Measurements from ENCODE around the gene HSPH1. TPM values are rescaled to one million over a fixed set of nuclear protein-coding genes. Genes with fewer than 3 reads are reported as not detected.
A peak's percentile ranks its signal among the peaks of the same experiment; 100 is the strongest.

HSPH1 gene
- total and polyA plus RNA-seq, 2 of the 8 experiments (the other 6 are each of a cell fraction or from before 2014, with no cell fraction given) = 14.2 to 145 TPM

DNA sequence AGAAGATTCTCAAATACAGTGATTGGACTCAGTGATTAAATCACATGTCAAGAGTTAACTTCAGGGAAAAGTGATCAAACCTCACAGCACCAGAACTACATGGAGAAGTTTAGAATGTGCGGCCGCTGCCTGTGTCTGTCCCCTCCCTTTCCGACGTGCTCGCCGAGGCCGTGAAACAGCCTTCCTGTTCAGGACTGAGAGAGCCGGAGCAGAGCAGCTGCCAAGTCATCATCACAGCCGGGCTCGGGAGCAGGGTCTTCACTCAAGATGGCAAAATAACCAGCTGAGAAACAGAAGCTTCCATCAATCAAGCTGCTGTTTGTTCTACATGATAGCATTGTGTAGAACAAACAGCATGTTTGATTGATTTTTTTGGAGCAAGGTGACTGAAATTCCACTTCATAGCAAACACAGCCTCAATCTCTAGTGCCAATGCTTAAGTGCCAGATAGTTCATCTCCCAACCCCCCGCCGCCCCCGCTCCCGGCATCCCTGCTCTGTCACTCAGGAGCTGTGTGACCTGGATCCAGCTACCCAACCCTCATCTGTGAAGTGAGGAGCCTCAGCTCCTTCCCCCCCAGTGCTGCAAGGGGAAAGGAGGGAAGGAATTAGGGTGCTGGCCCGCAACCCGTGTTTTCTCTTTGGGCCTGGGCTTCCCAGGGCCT is 70.6 kb downstream of the HSPH1 start:
- no peak for FAIRE-seq
- ChIA-PET POLR2A (ENCODE audit: partially characterized antibody) (no interaction called here), CTCF (ENCODE audit: partially characterized antibody) (interaction anchor here (1.1 to 2.1 kb wide), 3 partner anchors 15 to 48 kb away, joined by 3 to 6 read pairs (median 4); no protein-coding TSS in a partner anchor)
- Histone ChIP-seq H4K20me1 (replicated peaks in 1 of 2; ENCODE audit: control insufficient read depth in 1 of 2, insufficient read depth in 2 of 2, low read length in 2 of 2) (no peaks in the 10 kb centered on the region), H4K8ac (ENCODE audit: extremely low read depth, insufficient read depth, low read length) (peak overlapping the region; percentile 4; the same call in 1 of the 2 replicates), H4K5ac (ENCODE audit: insufficient read length, low read depth, low read length) (no peak overlapping the region), H3K4me3 (ENCODE audit: extremely low read depth in 1 of 4, insufficient read depth in 2 of 4, low read depth in 3 of 4, low read length in 4 of 4) (no peak overlapping the region), H3K18ac (ENCODE audit: extremely low read depth, low read length) (no peak overlapping the region), H3K27me3 (replicated peaks in 1 of 4; ENCODE audit: control insufficient read depth in 3 of 4, extremely low read depth in 1 of 4, insufficient read depth in 3 of 4, low read length in 3 of 4) (no peaks in the 10 kb centered on the region), H2BK20ac (ENCODE audit: low read length) (no peak overlapping the region), H3K23ac (ENCODE audit: insufficient read length) (no peak overlapping the region), H2AK5ac (ENCODE audit: low read depth, low read length) (no peak overlapping the region), H3K14ac (ENCODE audit: insufficient read length) (no peak overlapping the region), H2BK12ac (ENCODE audit: low read depth, low read length) (no peak overlapping the region), H3K4me2 (ENCODE audit: insufficient read depth in 1 of 2, low read depth in 2 of 2, low read length in 2 of 2) (no peak overlapping the region), H3K23me2 (ENCODE audit: low read depth, low read length) (no peaks in the 10 kb centered on the region), H3K27ac (ENCODE audit: low read depth, low read length) (no peak overlapping the region), H2BK120ac (replicated peaks; ENCODE audit: low read depth, low read length) (no peak overlapping the region), H3K4me1 (replicated peaks in 1 of 4; ENCODE audit: control insufficient read depth in 3 of 4, insufficient read depth in 4 of 4, low read length in 3 of 4) (peaks cover 0 to 4% (median 2%) of the 10 kb centered on the region in 4 experiments; a peak in 2 of 7 replicates), H3K9me3 (ENCODE audit: insufficient read depth in 2 of 2, low read depth in 1 of 2, low read length in 1 of 2) (no peaks in the 10 kb centered on the region), H3K9ac (replicated peaks in 1 of 4; ENCODE audit: extremely low read depth in 1 of 4, low read depth in 3 of 4, low read length in 3 of 4) (no peak overlapping the region), H3K79me2 (ENCODE audit: control insufficient read depth in 1 of 2, insufficient read depth in 2 of 2, low read length in 2 of 2) (no peaks in the 10 kb centered on the region), H4K91ac (replicated peaks; ENCODE audit: insufficient read length, low read length) (no peak overlapping the region), H3K36me3 (ENCODE audit: control insufficient read depth in 2 of 4, insufficient read depth in 4 of 4, low read length in 3 of 4) (no peaks in the 10 kb centered on the region), H3K79me1 (ENCODE audit: low read depth, low read length) (no peaks in the 10 kb centered on the region), H2BK15ac (ENCODE audit: low read length) (no peak overlapping the region), H2AFZ (ENCODE audit: low read length) (no peak overlapping the region), H2BK5ac (ENCODE audit: low read depth, low read length) (no peak overlapping the region), H3K56ac (replicated peaks; ENCODE audit: insufficient read length, low read depth, low read length) (no peak overlapping the region), H3K4ac (replicated peaks; ENCODE audit: insufficient read length, low read depth, low read length) (no peak overlapping the region)
- no peak for DNase-seq (ENCODE audit: low read depth in 1 of 2, low spot score in 2 of 2)
- 92% methylated on average over 13 of the region's 16 CpGs; no CpG with 5 or more reads in 1 of the 2 experiments for WGBS, 2 experiments (ENCODE audit: extremely low coverage in 1 of 2, insufficient coverage in 1 of 2, insufficient read length in 1 of 2, insufficient replicate concordance in 2 of 2, low coverage in 1 of 2, low lambda C conversion rate in 2 of 2, missing lambda C conversion rate in 1 of 2)
- no peak for TF ChIP-seq KDM1A (IDR thresholded peaks at IDR 0.05; ENCODE audit: borderline replicate concordance, low read length)
- no peak for TF ChIP-seq BRCA1 (IDR thresholded peaks at IDR 0.05; ENCODE audit: low read depth, low read length)
- TF ChIP-seq, protein P1, sequence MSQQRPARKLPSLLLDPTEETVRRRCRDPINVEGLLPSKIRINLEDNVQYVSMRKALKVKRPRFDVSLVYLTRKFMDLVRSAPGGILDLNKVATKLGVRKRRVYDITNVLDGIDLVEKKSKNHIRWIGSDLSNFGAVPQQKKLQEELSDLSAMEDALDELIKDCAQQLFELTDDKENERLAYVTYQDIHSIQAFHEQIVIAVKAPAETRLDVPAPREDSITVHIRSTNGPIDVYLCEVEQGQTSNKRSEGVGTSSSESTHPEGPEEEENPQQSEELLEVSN (IDR thresholded peaks at IDR 0.05) = no peak
- TF ChIP-seq KDM4A (IDR thresholded peaks at IDR 0.05; ENCODE audit: low read depth, low read length, severe bottlenecking) = no peak
- TF ChIP-seq EZH2 (IDR thresholded peaks at IDR 0.05; ENCODE audit: low read depth, low read length, severe bottlenecking) = no peak
- TF ChIP-seq RBBP5 (IDR thresholded peaks at IDR 0.05; ENCODE audit: borderline replicate concordance, low read depth, low read length) = no peak
- no peak for TF ChIP-seq TEAD4 (IDR thresholded peaks at IDR 0.05; ENCODE audit: low read depth, low read length)
- no peak for TF ChIP-seq CHD2 (IDR thresholded peaks at IDR 0.05; ENCODE audit: low read length)
- no peak for TF ChIP-seq HDAC6 (IDR thresholded peaks at IDR 0.05; ENCODE audit: low read depth, low read length)
- no peak for TF ChIP-seq JUND (IDR thresholded peaks at IDR 0.05; ENCODE audit: low read length)
- no peak for TF ChIP-seq CREB1 (IDR thresholded peaks at IDR 0.05)
- TF ChIP-seq RNF2 (IDR thresholded peaks at IDR 0.05; ENCODE audit: borderline replicate concordance, low read depth, low read length, missing control alignments, poor library complexity, severe bottlenecking) = no peak
- TF ChIP-seq RFX5 (IDR thresholded peaks at IDR 0.05; ENCODE audit: borderline replicate concordance, low read depth, low read length) = no peak

All from H1 (cell line).